ENCODE measurements around the gene NRAS.
"Not testable (repeated sequence)": the region's sequence is repeated elsewhere in the genome, so short reads cannot be mapped to it uniquely, and the experiment has no call there.

The NRAS gene

GRCh38 chr1:114756009-114756892 is 39.7 kb upstream of the NRAS start:
- Histone ChIP-seq H3K23ac (ENCODE audit: low read length) (no peak overlapping the region), H3K4me2 (ENCODE audit: low read length) (peak overlapping the region; percentile 51), H2AK5ac (ENCODE audit: low read length) (no peak overlapping the region), H3K27ac (ENCODE audit: low read depth, low read length) (no peak overlapping the region), H3K9ac (ENCODE audit: low read length) (peak overlapping the region; percentile 98), H2BK5ac (ENCODE audit: low read length) (no peak overlapping the region), H3K4me3 (ENCODE audit: low read length) (peak overlapping the region; percentile 97), H3K18ac (ENCODE audit: low read length) (peak overlapping the region; percentile 16), H3K36me3 (ENCODE audit: control insufficient read depth, insufficient read depth, low read length) (no peaks in the 10 kb centered on the region), H4K8ac (ENCODE audit: low read depth, low read length) (no peak overlapping the region), H3K79me1 (ENCODE audit: low read length) (peaks cover 3% of the 10 kb centered on the region), H3K79me2 (ENCODE audit: control insufficient read depth, insufficient read depth, low read length) (peaks cover 61% of the 10 kb centered on the region), H2BK15ac (replicated peaks; ENCODE audit: low read depth) (no peak overlapping the region), H3K56ac (ENCODE audit: low read length) (peak overlapping the region; percentile 96), H3K4me1 (ENCODE audit: control insufficient read depth, low read depth, low read length) (peaks cover 7% of the 10 kb centered on the region), H4K5ac (ENCODE audit: low read length) (no peak overlapping the region), H3K27me3 (ENCODE audit: insufficient read depth, low read length, poor library complexity) (no peaks in the 10 kb centered on the region), H3K4ac (ENCODE audit: low read depth, low read length) (no peak overlapping the region), H2BK120ac (ENCODE audit: low read depth, low read length) (no peak overlapping the region)
- DNase-seq = no peak
- no CpG with 5 or more reads among the region's 14 CpGs for WGBS (ENCODE audit: extremely low coverage, insufficient coverage, low lambda C conversion rate)

GRCh38 chr1:114755006-114755931 is 38.7 kb upstream of the NRAS start:
- H3K4me3 ChIP-seq (ENCODE audit: low read length) = no peak overlapping the region
- no peak overlapping the region for H2BK15ac ChIP-seq (replicated peaks; ENCODE audit: low read depth)
- H4K8ac ChIP-seq (ENCODE audit: low read depth, low read length) = no peak overlapping the region
- H3K79me2 ChIP-seq (ENCODE audit: control insufficient read depth, insufficient read depth, low read length) = peaks cover 69% of the 10 kb centered on the region
- H2BK5ac ChIP-seq (ENCODE audit: low read length) = no peak overlapping the region
- no peak overlapping the region for H4K5ac ChIP-seq (ENCODE audit: low read length)
- H3K18ac ChIP-seq (ENCODE audit: low read length) = no peak overlapping the region
- no peak overlapping the region for H3K27ac ChIP-seq (ENCODE audit: low read depth, low read length)
- H3K4me1 ChIP-seq (ENCODE audit: control insufficient read depth, low read depth, low read length) = peaks cover 7% of the 10 kb centered on the region
- H2BK120ac ChIP-seq (ENCODE audit: low read depth, low read length) = no peak overlapping the region
- no CpG with 5 or more reads among the region's 7 CpGs for WGBS (ENCODE audit: extremely low coverage, insufficient coverage, low lambda C conversion rate)
- no peak for DNase-seq
- peak overlapping the region; percentile 44 for H3K9ac ChIP-seq (ENCODE audit: low read length)
- no peaks in the 10 kb centered on the region for H3K36me3 ChIP-seq (ENCODE audit: control insufficient read depth, insufficient read depth, low read length)
- H2AK5ac ChIP-seq (ENCODE audit: low read length) = no peak overlapping the region
- H3K4ac ChIP-seq (ENCODE audit: low read depth, low read length) = no peak overlapping the region
- H3K4me2 ChIP-seq (ENCODE audit: low read length) = peak overlapping the region; percentile 33
- no peak overlapping the region for H3K23ac ChIP-seq (ENCODE audit: low read length)
- no peak overlapping the region for H3K56ac ChIP-seq (ENCODE audit: low read length)
- H3K27me3 ChIP-seq (ENCODE audit: insufficient read depth, low read length, poor library complexity) = no peaks in the 10 kb centered on the region
- H3K79me1 ChIP-seq (ENCODE audit: low read length) = peaks cover 3% of the 10 kb centered on the region

- not testable (repeated sequence) for H2BK15ac ChIP-seq (replicated peaks; ENCODE audit: low read depth); H3K27ac ChIP-seq (ENCODE audit: low read depth, low read length); H4K8ac ChIP-seq (ENCODE audit: low read depth, low read length); H3K4me1 ChIP-seq (ENCODE audit: control insufficient read depth, low read depth, low read length); H3K9ac ChIP-seq (ENCODE audit: low read length); H4K5ac ChIP-seq (ENCODE audit: low read length); H2BK5ac ChIP-seq (ENCODE audit: low read length); H3K79me1 ChIP-seq (ENCODE audit: low read length); H3K56ac ChIP-seq (ENCODE audit: low read length); H3K4me3 ChIP-seq (ENCODE audit: low read length); H3K23ac ChIP-seq (ENCODE audit: low read length); H3K36me3 ChIP-seq (ENCODE audit: control insufficient read depth, insufficient read depth, low read length); H2BK120ac ChIP-seq (ENCODE audit: low read depth, low read length); H2AK5ac ChIP-seq (ENCODE audit: low read length); DNase-seq; H3K18ac ChIP-seq (ENCODE audit: low read length); H3K4me2 ChIP-seq (ENCODE audit: low read length); H3K4ac ChIP-seq (ENCODE audit: low read depth, low read length); H3K27me3 ChIP-seq (ENCODE audit: insufficient read depth, low read length, poor library complexity)
- H3K79me2 ChIP-seq (ENCODE audit: control insufficient read depth, insufficient read depth, low read length) = peaks cover 81% of the 10 kb centered on the region
- no CpG with 5 or more reads among the region's 6 CpGs for WGBS (ENCODE audit: extremely low coverage, insufficient coverage, low lambda C conversion rate)
These were observed 37.1 kb upstream of the NRAS start for GRCh38 chr1:114753702-114754101.

GRCh38 chr1:114753143-114753542 is 36.6 kb upstream of the NRAS start:
- Histone ChIP-seq H3K27ac (ENCODE audit: low read depth, low read length) (no peak overlapping the region), H2BK120ac (ENCODE audit: low read depth, low read length) (no peak overlapping the region), H3K56ac (ENCODE audit: low read length) (no peak overlapping the region), H3K23ac (ENCODE audit: low read length) (no peak overlapping the region), H3K79me1 (ENCODE audit: low read length) (peaks cover 3% of the 10 kb centered on the region), H3K4me2 (ENCODE audit: low read length) (no peak overlapping the region), H2AK5ac (ENCODE audit: low read length) (no peak overlapping the region), H4K5ac (ENCODE audit: low read length) (no peak overlapping the region), H3K4me3 (ENCODE audit: low read length) (no peak overlapping the region), H3K79me2 (ENCODE audit: control insufficient read depth, insufficient read depth, low read length) (peaks cover 85% of the 10 kb centered on the region), H3K4ac (ENCODE audit: low read depth, low read length) (no peak overlapping the region), H3K27me3 (ENCODE audit: insufficient read depth, low read length, poor library complexity) (no peaks in the 10 kb centered on the region), H2BK5ac (ENCODE audit: low read length) (no peak overlapping the region), H3K18ac (ENCODE audit: low read length) (no peak overlapping the region), H3K36me3 (ENCODE audit: control insufficient read depth, insufficient read depth, low read length) (peaks cover 2% of the 10 kb centered on the region), H3K9ac (ENCODE audit: low read length) (no peak overlapping the region), H2BK15ac (replicated peaks; ENCODE audit: low read depth) (no peak overlapping the region), H4K8ac (ENCODE audit: low read depth, low read length) (no peak overlapping the region), H3K4me1 (ENCODE audit: control insufficient read depth, low read depth, low read length) (peaks cover 7% of the 10 kb centered on the region)
- DNase-seq = no peak
- no CpG with 5 or more reads among the region's 4 CpGs for WGBS (ENCODE audit: extremely low coverage, insufficient coverage, low lambda C conversion rate)

GRCh38 chr1:114750780-114751179 is 34.2 kb upstream of the NRAS start:
- Histone ChIP-seq H3K79me2 (ENCODE audit: control insufficient read depth, insufficient read depth, low read length) (peaks cover 80% of the 10 kb centered on the region), H3K36me3 (ENCODE audit: control insufficient read depth, insufficient read depth, low read length) (peaks cover 2% of the 10 kb centered on the region), H2BK5ac (ENCODE audit: low read length) (no peak overlapping the region), H3K4me2 (ENCODE audit: low read length) (no peak overlapping the region), H3K56ac (ENCODE audit: low read length) (no peak overlapping the region), H3K18ac (ENCODE audit: low read length) (no peak overlapping the region), H4K8ac (ENCODE audit: low read depth, low read length) (no peak overlapping the region), H2BK15ac (replicated peaks; ENCODE audit: low read depth) (no peak overlapping the region), H3K9ac (ENCODE audit: low read length) (no peak overlapping the region), H3K4me3 (ENCODE audit: low read length) (no peak overlapping the region), H3K27ac (ENCODE audit: low read depth, low read length) (no peak overlapping the region), H2AK5ac (ENCODE audit: low read length) (no peak overlapping the region), H3K79me1 (ENCODE audit: low read length) (peaks cover 1% of the 10 kb centered on the region), H4K5ac (ENCODE audit: low read length) (no peak overlapping the region), H3K27me3 (ENCODE audit: insufficient read depth, low read length, poor library complexity) (no peaks in the 10 kb centered on the region), H3K23ac (ENCODE audit: low read length) (no peak overlapping the region), H3K4me1 (ENCODE audit: control insufficient read depth, low read depth, low read length) (peaks cover 6% of the 10 kb centered on the region), H2BK120ac (ENCODE audit: low read depth, low read length) (no peak overlapping the region), H3K4ac (ENCODE audit: low read depth, low read length) (no peak overlapping the region)
- WGBS (ENCODE audit: extremely low coverage, insufficient coverage, low lambda C conversion rate) = no CpG with 5 or more reads among the region's 5 CpGs
- DNase-seq = no peak

All from mesendoderm (in vitro differentiated cells).